PC-3 (cell line): ENCODE data around the gene ZDHHC7.

Source experiments
- EZH2 ChIP-seq: fragments of 300-600 bp; sonication (generic); IDR thresholded peaks from one replicate; pipeline ENCODE4 v1.6.1; 2017; ENCODE audit warnings: antibody characterized with exemption, mild to moderate bottlenecking, low read length; ENCODE audit not compliant: unreplicated experiment
- EZH2phosphoT487 ChIP-seq: fragments of 300-600 bp; sonication (generic); IDR thresholded peaks from 2 replicates; pipeline ENCODE4 v1.6.1; 2018; ENCODE audit warnings: mild to moderate bottlenecking, antibody characterized with exemption, low read length, borderline replicate concordance
- TF ChIP-seq, protein P1 (sequence below): fragments of 300-600 bp; sonication (generic); conservative IDR thresholded peaks from 2 replicates; pipeline ENCODE4 v1.5.1; 2017; ENCODE audit warnings: antibody characterized with exemption, low read depth, mild to moderate bottlenecking, low read length

- TF ChIP-seq, protein P1, sequence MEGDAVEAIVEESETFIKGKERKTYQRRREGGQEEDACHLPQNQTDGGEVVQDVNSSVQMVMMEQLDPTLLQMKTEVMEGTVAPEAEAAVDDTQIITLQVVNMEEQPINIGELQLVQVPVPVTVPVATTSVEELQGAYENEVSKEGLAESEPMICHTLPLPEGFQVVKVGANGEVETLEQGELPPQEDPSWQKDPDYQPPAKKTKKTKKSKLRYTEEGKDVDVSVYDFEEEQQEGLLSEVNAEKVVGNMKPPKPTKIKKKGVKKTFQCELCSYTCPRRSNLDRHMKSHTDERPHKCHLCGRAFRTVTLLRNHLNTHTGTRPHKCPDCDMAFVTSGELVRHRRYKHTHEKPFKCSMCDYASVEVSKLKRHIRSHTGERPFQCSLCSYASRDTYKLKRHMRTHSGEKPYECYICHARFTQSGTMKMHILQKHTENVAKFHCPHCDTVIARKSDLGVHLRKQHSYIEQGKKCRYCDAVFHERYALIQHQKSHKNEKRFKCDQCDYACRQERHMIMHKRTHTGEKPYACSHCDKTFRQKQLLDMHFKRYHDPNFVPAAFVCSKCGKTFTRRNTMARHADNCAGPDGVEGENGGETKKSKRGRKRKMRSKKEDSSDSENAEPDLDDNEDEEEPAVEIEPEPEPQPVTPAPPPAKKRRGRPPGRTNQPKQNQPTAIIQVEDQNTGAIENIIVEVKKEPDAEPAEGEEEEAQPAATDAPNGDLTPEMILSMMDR = no peak
- no peak for TF ChIP-seq EZH2
- TF ChIP-seq EZH2phosphoT487 = no peak
These were observed 46.8 kb downstream of the ZDHHC7 start for GRCh38 chr16:84964386-84965128.
